Gastroesophageal sphincter (tissue), 4 donors: ENCODE results near the gene TENT4A. TPM values are rescaled to one million over a fixed set of nuclear protein-coding genes. Genes with fewer than 3 reads are reported as not detected.

Experiments used
- ATAC-seq: fragments of 150-250 bp; one replicate; pipeline ENCODE4 v1.9.1; 2016; ENCODE audit warnings: mild to moderate bottlenecking, moderate library complexity
- H3K27ac ChIP-seq, 4 donors: fragments of 200-600 bp; sonication (generic) in 3 of 4; 1 replicate in 3 of 4; 2 replicates in 1 of 4; pipeline ENCODE4 v1.5.1; 2016 to 2019
- H3K27me3 ChIP-seq: fragments of 200-600 bp; sonication (generic); one replicate; pipeline ENCODE4 v1.5.1; 2019
- H3K36me3 ChIP-seq, 2 donors: fragments of 200-600 bp; sonication (generic); one replicate each; pipeline ENCODE4 v1.5.1; 2019; ENCODE audit warnings: control low read depth in 1 of 2
- H3K4me1 ChIP-seq, 3 donors: fragments of 200-600 bp; sonication (generic); 1 replicate in 2 of 3; 2 replicates in 1 of 3; pipeline ENCODE4 v1.5.1; 2016 to 2019; ENCODE audit warnings: control low read depth in 2 of 3
- H3K4me3 ChIP-seq, 2 donors: fragments of 200-600 bp; sonication (generic); one replicate each; pipeline ENCODE4 v1.5.1; 2019; ENCODE audit warnings: mild to moderate bottlenecking in 1 of 2, moderate library complexity in 1 of 2
- H3K9me3 ChIP-seq, 3 donors: fragments of 200-600 bp; sonication (generic); one replicate each; pipeline ENCODE4 v1.5.1; 2017 to 2019; ENCODE audit warnings: control low read depth in 2 of 3
- CTCF ChIP-seq, 4 experiments: fragments of 200-600 bp in 2 of 4; fragments of 450-650 bp in 2 of 4; sonication (generic) in 1 of 4; IDR thresholded peaks; one replicate each; pipeline ENCODE4 v1.5.1; 2017 to 2019; ENCODE audit warnings: antibody characterized with exemption in 4 of 4, mild to moderate bottlenecking in 2 of 4, moderate library complexity in 2 of 4
- EP300 ChIP-seq: sonication (generic); formaldehyde crosslinking; IDR thresholded peaks from one replicate; pipeline ENCODE4 v1.6.1; 2017; ENCODE audit warnings: antibody characterized with exemption, mild to moderate bottlenecking
- POLR2A ChIP-seq, 2 donors: fragments of 450-650 bp; IDR thresholded peaks; one replicate each; pipeline ENCODE4 v1.6.1; 2017; ENCODE audit warnings: antibody characterized with exemption in 2 of 2, mild to moderate bottlenecking in 2 of 2, moderate library complexity in 1 of 2
- POLR2AphosphoS5 ChIP-seq: sonication (generic); formaldehyde crosslinking; IDR thresholded peaks from one replicate; pipeline ENCODE4 v1.6.1; 2017; ENCODE audit warnings: antibody characterized with exemption
- WGBS, 2 donors: methylation state at CpG; one replicate each; pipeline ENCODE4 v1.1.5; 2018; ENCODE audit warnings: low coverage in 1 of 2; 5-methylcytosine and 5-hydroxymethylcytosine counted together
- total RNA-seq, 4 donors: library from RNA; depleted of rRNA; stranded (reverse); fragments of >200 nt; gene quantifications; one replicate each; pipeline ENCODE4 v1.1.0, GENCODE V29; 2016

Gene TENT4A
- total RNA-seq, 4 donors from 2014 or later: 15.8 to 21.3 (median 17.3) TPM

GRCh38 chr5:6712142-6712576, 1.1 kb upstream of the TENT4A start:
- no CpG with 5 or more reads among the region's 36 CpGs for WGBS, 2 donors
- Histone ChIP-seq H3K4me3 (peak overlapping the region; percentile 65 to 89), H3K9me3 (no peaks in the 10 kb centered on the region), H3K4me1 (peaks cover 3 to 37% (median 31%) of the 10 kb centered on the region in 3 donors), H3K27ac (peak overlapping the region; percentile 92 to 99 (median 96)), H3K27me3 (no peaks in the 10 kb centered on the region), H3K36me3 (no peaks in the 10 kb centered on the region)
- ATAC-seq: no peak
- no peak for TF ChIP-seq EP300
- peak in 1 of 2 donors; percentile 19 for TF ChIP-seq POLR2A (IDR thresholded peaks at IDR 0.05)
- no peak for TF ChIP-seq POLR2AphosphoS5
- peak in 1 of 4 experiments; percentile 44 for TF ChIP-seq CTCF (IDR thresholded peaks at IDR 0.05)

GRCh38 chr5:6712577-6713273, 507 bp upstream of the TENT4A start:
- WGBS, 2 donors: 0% methylated on average over 4 of the region's 85 CpGs; no CpG with 5 or more reads in 1 of the 2 donors
- Histone ChIP-seq H3K27me3 (no peaks in the 10 kb centered on the region), H3K27ac (peak overlapping the region; percentile 92 to 99 (median 96)), H3K4me3 (peak overlapping the region; percentile 65 to 89), H3K36me3 (no peaks in the 10 kb centered on the region), H3K4me1 (peaks cover 3 to 42% (median 37%) of the 10 kb centered on the region in 3 donors), H3K9me3 (no peaks in the 10 kb centered on the region)
- peak; percentile 94 for ATAC-seq
- TF ChIP-seq POLR2AphosphoS5: peak; percentile 54
- TF ChIP-seq CTCF (IDR thresholded peaks at IDR 0.05): peak in 2 of 4 experiments; percentile 13 to 32
- TF ChIP-seq POLR2A (IDR thresholded peaks at IDR 0.05): peak; percentile 51 to 53
- no peak for TF ChIP-seq EP300

GRCh38 chr5:6714226-6715041, 1.2 kb downstream of the TENT4A start:
- TF ChIP-seq EP300 (no peak), POLR2AphosphoS5 (no peak), CTCF (IDR thresholded peaks at IDR 0.05) (no peak), POLR2A (IDR thresholded peaks at IDR 0.05) (no peak)
- no peak for ATAC-seq
- WGBS, 2 donors: 0 to 4% methylated on average over 4 to 6 of the region's 99 CpGs

GRCh38 chr5:6715271-6715670, 2.0 kb downstream of the TENT4A start:
- WGBS, 2 donors: 34 to 41% methylated on average over 4 to 6 of the region's 6 CpGs
- no peaks in the 10 kb centered on the region for H3K36me3 ChIP-seq
- H3K27ac ChIP-seq: no peak overlapping the region
- TF ChIP-seq EP300: no peak
- no peak for TF ChIP-seq CTCF (IDR thresholded peaks at IDR 0.05)
- H3K9me3 ChIP-seq: no peaks in the 10 kb centered on the region
- H3K27me3 ChIP-seq: no peaks in the 10 kb centered on the region
- H3K4me1 ChIP-seq: peaks cover 3 to 68% (median 52%) of the 10 kb centered on the region in 3 donors
- H3K4me3 ChIP-seq: peak overlapping the region; percentile 50 to 89
- no peak for ATAC-seq

More at GRCh38 chr5:6714226-6715041, 1.2 kb downstream of the TENT4A start:
- Histone ChIP-seq H3K36me3 (no peaks in the 10 kb centered on the region), H3K4me1 (peaks cover 3 to 60% (median 48%) of the 10 kb centered on the region in 3 donors), H3K27ac (peak overlapping the region; percentile 21 to 99 (median 96)), H3K4me3 (peak overlapping the region; percentile 50 to 89), H3K9me3 (no peaks in the 10 kb centered on the region), H3K27me3 (no peaks in the 10 kb centered on the region)
